ENCODE results near the gene ITPA.

GRCh38 chr20:3250091-3250504, 40.8 kb downstream of the ITPA start:
- TF ChIP-seq, protein P1, sequence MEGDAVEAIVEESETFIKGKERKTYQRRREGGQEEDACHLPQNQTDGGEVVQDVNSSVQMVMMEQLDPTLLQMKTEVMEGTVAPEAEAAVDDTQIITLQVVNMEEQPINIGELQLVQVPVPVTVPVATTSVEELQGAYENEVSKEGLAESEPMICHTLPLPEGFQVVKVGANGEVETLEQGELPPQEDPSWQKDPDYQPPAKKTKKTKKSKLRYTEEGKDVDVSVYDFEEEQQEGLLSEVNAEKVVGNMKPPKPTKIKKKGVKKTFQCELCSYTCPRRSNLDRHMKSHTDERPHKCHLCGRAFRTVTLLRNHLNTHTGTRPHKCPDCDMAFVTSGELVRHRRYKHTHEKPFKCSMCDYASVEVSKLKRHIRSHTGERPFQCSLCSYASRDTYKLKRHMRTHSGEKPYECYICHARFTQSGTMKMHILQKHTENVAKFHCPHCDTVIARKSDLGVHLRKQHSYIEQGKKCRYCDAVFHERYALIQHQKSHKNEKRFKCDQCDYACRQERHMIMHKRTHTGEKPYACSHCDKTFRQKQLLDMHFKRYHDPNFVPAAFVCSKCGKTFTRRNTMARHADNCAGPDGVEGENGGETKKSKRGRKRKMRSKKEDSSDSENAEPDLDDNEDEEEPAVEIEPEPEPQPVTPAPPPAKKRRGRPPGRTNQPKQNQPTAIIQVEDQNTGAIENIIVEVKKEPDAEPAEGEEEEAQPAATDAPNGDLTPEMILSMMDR (IDR thresholded peaks at IDR 0.05; ENCODE audit: low read depth, low read length): no peak
- TF ChIP-seq POLR2A (IDR thresholded peaks at IDR 0.05; ENCODE audit: extremely low read depth, insufficient read length) (no peak), MYC (IDR thresholded peaks at IDR 0.05; ENCODE audit: low read depth, low read length) (no peak)
- TF ChIP-seq, protein P2, sequence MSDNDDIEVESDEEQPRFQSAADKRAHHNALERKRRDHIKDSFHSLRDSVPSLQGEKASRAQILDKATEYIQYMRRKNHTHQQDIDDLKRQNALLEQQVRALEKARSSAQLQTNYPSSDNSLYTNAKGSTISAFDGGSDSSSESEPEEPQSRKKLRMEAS (IDR thresholded peaks at IDR 0.05; ENCODE audit: low read depth, low read length): no peak

Data from NB4 (cell line).